ENCODE results near the gene SH3BP5L.

GRCh38 chr1:248824701-248825100, 1.0 kb downstream of the SH3BP5L start:
- TF ChIP-seq CTCF (IDR thresholded peaks at IDR 0.05 in 4 of 5, conservative IDR thresholded peaks at IDR 0.05 in 1 of 5) (no peak), POLR2A (IDR thresholded peaks at IDR 0.05) (no peak)

Data from gastrocnemius medialis (tissue), 4 donors.